Fibroblast of lung (primary cell): ENCODE measurements around the gene CLEC16A. TPM values are rescaled to one million over a fixed set of nuclear protein-coding genes. Genes with fewer than 3 reads are reported as not detected.

Experiments
- DNase-seq, 2 donors: peaks; one replicate each; pipeline versions ENCODE4 v3.0.0 to v3.0.0-alpha.2; 2010; ENCODE audit warnings: low read depth in 2 of 2
- H2AFZ ChIP-seq: 2 replicates; pipeline ENCODE4 v1.5.1; 2012; ENCODE audit warnings: low read length, control low read depth, inconsistent platforms
- H3K27ac ChIP-seq: 2 replicates; pipeline ENCODE4 v1.5.1; 2011; ENCODE audit warnings: low read length, control low read depth; ENCODE audit not compliant: insufficient read depth
- H3K27me3 ChIP-seq: 2 replicates; pipeline ENCODE4 v1.5.1; 2011; ENCODE audit warnings: mild to moderate bottlenecking, low read length; ENCODE audit not compliant: control insufficient read depth, insufficient read depth
- H3K36me3 ChIP-seq: 2 replicates; pipeline ENCODE4 v1.5.1; 2011; ENCODE audit warnings: low read length; ENCODE audit not compliant: control insufficient read depth, insufficient read depth
- H3K4me1 ChIP-seq: 2 replicates; pipeline ENCODE4 v1.5.1; 2011; ENCODE audit warnings: low read length; ENCODE audit not compliant: control insufficient read depth, insufficient read depth; ENCODE audit errors: extremely low read depth
- H3K4me2 ChIP-seq: 2 replicates; pipeline ENCODE4 v1.5.1; 2011; ENCODE audit warnings: low read length, control low read depth; ENCODE audit not compliant: insufficient read depth; ENCODE audit errors: extremely low read depth
- H3K4me3 ChIP-seq, 4 experiments: fragments of 200-600 bp in 1 of 4; sonication (generic) in 1 of 4; replicated peaks in 1 of 4; 2 replicates each; pipeline ENCODE4 v1.5.1; 2011 to 2016; ENCODE audit warnings: low read length in 4 of 4, low read depth in 3 of 4, mild to moderate bottlenecking in 3 of 4, control low read depth in 2 of 4, inconsistent platforms in 1 of 4, mixed read lengths in 1 of 4; ENCODE audit not compliant: insufficient read depth in 1 of 4; ENCODE audit errors: control extremely low read depth in 1 of 4
- H3K79me2 ChIP-seq: 2 replicates; pipeline ENCODE4 v1.5.1; 2012; ENCODE audit warnings: mild to moderate bottlenecking, low read length, inconsistent platforms; ENCODE audit not compliant: control insufficient read depth, insufficient read depth
- H3K9ac ChIP-seq: 2 replicates; pipeline ENCODE4 v1.5.1; 2011; ENCODE audit warnings: mild to moderate bottlenecking, low read length, control low read depth; ENCODE audit not compliant: insufficient read depth
- H3K9me3 ChIP-seq: 2 replicates; pipeline ENCODE4 v1.5.1; 2012; ENCODE audit warnings: low read depth, low read length; ENCODE audit not compliant: control insufficient read depth, insufficient read depth
- H4K20me1 ChIP-seq: 2 replicates; pipeline ENCODE4 v1.5.1; 2011; ENCODE audit warnings: low read length; ENCODE audit not compliant: control insufficient read depth, insufficient read depth; ENCODE audit errors: extremely low read depth
- EZH2 ChIP-seq: IDR thresholded peaks from 2 replicates; pipeline ENCODE4 v1.5.1; 2012; ENCODE audit warnings: low read length, control low read depth, mild to moderate bottlenecking; ENCODE audit errors: missing control alignments
- polyA plus RNA-seq, 2 donors: library from polyadenylated mRNA; depleted of rRNA in 1 of 2; stranded (reverse) in 1 of 2; unstranded in 1 of 2; fragments of >200 nt; gene quantifications; 2 replicates each; pipeline ENCODE4 v1.2.1, GENCODE V29; 2011 to 2012; ENCODE audit warnings: missing spikeins in 1 of 2
- total RNA-seq: library from RNA; depleted of rRNA; stranded (reverse); fragments of >200 nt; gene quantifications from 2 replicates; pipeline ENCODE4 v1.2.1, GENCODE V29; 2014
- TF ChIP-seq, protein P1 (sequence below), 2 donors: IDR thresholded peaks in 1 of 2; conservative IDR thresholded peaks in 1 of 2; 1 replicate in 1 of 2; 2 replicates in 1 of 2; pipeline ENCODE4 v1.5.1; 2011 to 2012; ENCODE audit warnings: low read length in 2 of 2, control low read depth in 1 of 2, inconsistent platforms in 1 of 2, low read depth in 1 of 2, mild to moderate bottlenecking in 1 of 2

The CLEC16A gene
- total and polyA plus RNA-seq, 2 donors (not counting 1 experiment from before 2014, with no cell fraction given), result 9.1 to 22.0 TPM

DNA sequence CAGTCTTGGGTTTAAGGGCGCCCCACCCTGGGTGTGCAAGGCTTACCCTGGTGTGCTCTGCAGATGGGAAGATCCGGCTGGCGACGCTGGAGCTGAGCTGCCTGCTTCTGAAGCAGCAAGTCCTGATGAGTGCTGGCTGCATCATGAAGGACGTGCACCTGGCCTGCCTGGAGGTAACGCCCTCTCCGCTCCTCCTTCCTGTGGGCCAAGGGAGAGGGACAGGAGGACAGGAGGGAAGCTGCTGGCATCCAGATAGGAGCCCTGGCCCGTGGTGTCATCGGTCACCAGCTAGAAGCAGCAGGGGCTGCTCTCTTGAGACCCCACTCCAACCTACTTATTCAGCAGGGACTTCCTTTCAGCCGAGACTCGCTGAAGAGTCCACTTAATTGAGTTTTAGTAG is 97.8 kb downstream of the CLEC16A start:
- peaks cover 4% of the 10 kb centered on the region for H3K36me3 ChIP-seq
- H3K79me2 ChIP-seq, result no peaks in the 10 kb centered on the region

DNA sequence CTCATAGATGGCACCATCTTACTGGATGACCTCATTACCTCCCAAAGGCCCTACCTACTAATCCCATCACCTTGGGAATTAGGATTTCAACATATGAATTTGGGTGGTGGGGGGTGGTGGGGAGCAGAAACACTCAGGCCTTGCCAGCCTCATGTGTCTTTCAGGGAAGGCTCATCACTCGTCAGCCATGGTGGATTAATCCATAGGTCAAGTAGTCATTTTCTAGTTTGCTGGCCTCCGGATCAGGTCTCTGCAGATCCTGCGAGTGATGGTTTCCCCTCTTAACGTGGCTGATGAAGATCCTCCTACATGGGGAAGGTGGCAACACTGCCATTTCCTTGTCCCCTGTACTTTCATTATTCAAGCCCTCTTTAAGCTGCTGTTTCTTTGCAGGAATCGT is 101.1 kb downstream of the CLEC16A start:
- Histone ChIP-seq H3K9me3 (no peaks in the 10 kb centered on the region), H3K36me3 (peaks cover 5% of the 10 kb centered on the region)

More for the DNA sequence above, 97.8 kb downstream of the CLEC16A start:
- Histone ChIP-seq H3K4me1 (peaks cover 10% of the 10 kb centered on the region), H4K20me1 (no peaks in the 10 kb centered on the region), H3K9ac (no peak overlapping the region), H3K4me3 (no peak overlapping the region), H3K27me3 (no peaks in the 10 kb centered on the region), H3K27ac (no peak overlapping the region), H3K4me2 (no peak overlapping the region), H3K9me3 (no peaks in the 10 kb centered on the region), H2AFZ (no peak overlapping the region)
- TF ChIP-seq, protein P1, sequence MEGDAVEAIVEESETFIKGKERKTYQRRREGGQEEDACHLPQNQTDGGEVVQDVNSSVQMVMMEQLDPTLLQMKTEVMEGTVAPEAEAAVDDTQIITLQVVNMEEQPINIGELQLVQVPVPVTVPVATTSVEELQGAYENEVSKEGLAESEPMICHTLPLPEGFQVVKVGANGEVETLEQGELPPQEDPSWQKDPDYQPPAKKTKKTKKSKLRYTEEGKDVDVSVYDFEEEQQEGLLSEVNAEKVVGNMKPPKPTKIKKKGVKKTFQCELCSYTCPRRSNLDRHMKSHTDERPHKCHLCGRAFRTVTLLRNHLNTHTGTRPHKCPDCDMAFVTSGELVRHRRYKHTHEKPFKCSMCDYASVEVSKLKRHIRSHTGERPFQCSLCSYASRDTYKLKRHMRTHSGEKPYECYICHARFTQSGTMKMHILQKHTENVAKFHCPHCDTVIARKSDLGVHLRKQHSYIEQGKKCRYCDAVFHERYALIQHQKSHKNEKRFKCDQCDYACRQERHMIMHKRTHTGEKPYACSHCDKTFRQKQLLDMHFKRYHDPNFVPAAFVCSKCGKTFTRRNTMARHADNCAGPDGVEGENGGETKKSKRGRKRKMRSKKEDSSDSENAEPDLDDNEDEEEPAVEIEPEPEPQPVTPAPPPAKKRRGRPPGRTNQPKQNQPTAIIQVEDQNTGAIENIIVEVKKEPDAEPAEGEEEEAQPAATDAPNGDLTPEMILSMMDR (conservative IDR thresholded peaks at IDR 0.05 in 1 of 2, IDR thresholded peaks at IDR 0.05 in 1 of 2; ENCODE audit: low read depth in 1 of 2, low read length in 2 of 2), result no peak
- no peak for TF ChIP-seq EZH2
- DNase-seq, result no peak

DNA sequence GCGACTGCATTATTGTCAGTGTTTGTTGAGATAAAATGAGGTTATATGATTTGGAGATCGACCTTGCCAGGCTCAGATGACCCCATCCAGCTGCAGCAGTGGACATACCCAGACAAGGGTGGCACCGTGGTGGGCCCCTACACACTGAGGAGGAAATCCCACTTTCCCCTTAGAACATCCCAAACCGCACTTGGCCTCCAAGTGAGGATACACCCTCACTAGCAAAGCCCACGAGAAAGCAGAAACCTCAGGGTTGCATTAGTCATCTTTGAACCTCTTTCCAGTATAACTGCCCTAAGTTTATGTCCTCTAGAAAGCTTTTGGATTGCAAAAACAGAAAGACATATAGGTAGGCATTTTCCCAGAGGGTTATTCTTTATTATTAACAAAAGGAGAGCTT is 101.5 kb downstream of the CLEC16A start:
- DNase-seq, result peak; percentile 28 to 75
- H2AFZ ChIP-seq, result no peak overlapping the region
- H3K36me3 ChIP-seq, result peaks cover 5% of the 10 kb centered on the region
- no peaks in the 10 kb centered on the region for H4K20me1 ChIP-seq
- H3K27me3 ChIP-seq, result no peaks in the 10 kb centered on the region
- no peak overlapping the region for H3K9ac ChIP-seq
- H3K79me2 ChIP-seq, result no peaks in the 10 kb centered on the region
- peaks cover 22% of the 10 kb centered on the region for H3K4me1 ChIP-seq
- H3K4me3 ChIP-seq, result no peak overlapping the region
- no peak for TF ChIP-seq EZH2
- TF ChIP-seq, protein P1 (conservative IDR thresholded peaks at IDR 0.05 in 1 of 2, IDR thresholded peaks at IDR 0.05 in 1 of 2; ENCODE audit: low read depth in 1 of 2, low read length in 2 of 2), result no peak
- no peak overlapping the region for H3K4me2 ChIP-seq
- no peaks in the 10 kb centered on the region for H3K9me3 ChIP-seq
- H3K27ac ChIP-seq, result peak overlapping the region; percentile 86

More for the DNA sequence above, 101.1 kb downstream of the CLEC16A start:
- no peak for TF ChIP-seq EZH2
- TF ChIP-seq, protein P1 (conservative IDR thresholded peaks at IDR 0.05 in 1 of 2, IDR thresholded peaks at IDR 0.05 in 1 of 2; ENCODE audit: low read depth in 1 of 2, low read length in 2 of 2), result no peak
- no peak overlapping the region for H2AFZ ChIP-seq
- no peaks in the 10 kb centered on the region for H3K27me3 ChIP-seq
- H3K79me2 ChIP-seq, result no peaks in the 10 kb centered on the region
- H3K27ac ChIP-seq, result no peak overlapping the region
- H4K20me1 ChIP-seq, result no peaks in the 10 kb centered on the region
- H3K4me3 ChIP-seq, result no peak overlapping the region
- H3K4me2 ChIP-seq, result no peak overlapping the region
- peaks cover 22% of the 10 kb centered on the region for H3K4me1 ChIP-seq
- H3K9ac ChIP-seq, result no peak overlapping the region
- DNase-seq, result no peak
